Activated gamma-delta T cell treated with Interleukin-2 at 50 U/mL for 16 hours (primary cell): ENCODE results near the gene ZNF184.
"Not testable (repeated sequence)": the region's sequence is repeated elsewhere in the genome, so short reads cannot be mapped to it uniquely, and the experiment has no call there.

Source experiments
- DNase-seq: peaks from one replicate; pipeline ENCODE4 v3.0.0-alpha.2; 2020

ZNF184 gene

DNA sequence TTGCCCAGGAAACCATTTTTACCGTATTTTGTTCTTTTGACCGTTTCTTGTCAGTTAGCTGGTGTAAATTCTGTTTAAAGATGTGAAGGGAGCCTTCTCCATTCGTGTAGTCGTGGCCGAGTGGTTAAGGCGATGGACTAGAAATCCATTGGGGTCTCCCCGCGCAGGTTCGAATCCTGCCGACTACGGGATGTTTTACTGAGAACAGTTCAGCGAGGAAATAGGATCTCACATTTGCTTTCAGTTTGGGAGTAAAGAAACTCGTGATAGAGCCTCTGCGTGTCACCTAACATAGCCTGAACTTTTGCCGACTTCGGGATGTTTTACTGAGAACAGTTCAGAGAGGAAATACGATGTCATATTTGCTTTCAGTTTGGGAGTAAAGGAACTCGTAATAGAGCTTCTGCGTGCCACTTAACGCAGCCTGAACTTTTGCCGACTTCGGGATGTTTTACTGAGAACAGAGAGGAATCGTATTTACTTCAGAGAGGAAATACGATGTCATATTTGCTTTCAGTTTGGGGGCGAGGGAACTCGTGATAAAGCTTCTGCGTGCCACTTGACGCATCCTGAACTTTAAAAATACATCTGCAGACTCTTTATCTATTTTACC lies 5.9 kb upstream of the ZNF184 start:
- DNase-seq, result peak; percentile 84

DNA sequence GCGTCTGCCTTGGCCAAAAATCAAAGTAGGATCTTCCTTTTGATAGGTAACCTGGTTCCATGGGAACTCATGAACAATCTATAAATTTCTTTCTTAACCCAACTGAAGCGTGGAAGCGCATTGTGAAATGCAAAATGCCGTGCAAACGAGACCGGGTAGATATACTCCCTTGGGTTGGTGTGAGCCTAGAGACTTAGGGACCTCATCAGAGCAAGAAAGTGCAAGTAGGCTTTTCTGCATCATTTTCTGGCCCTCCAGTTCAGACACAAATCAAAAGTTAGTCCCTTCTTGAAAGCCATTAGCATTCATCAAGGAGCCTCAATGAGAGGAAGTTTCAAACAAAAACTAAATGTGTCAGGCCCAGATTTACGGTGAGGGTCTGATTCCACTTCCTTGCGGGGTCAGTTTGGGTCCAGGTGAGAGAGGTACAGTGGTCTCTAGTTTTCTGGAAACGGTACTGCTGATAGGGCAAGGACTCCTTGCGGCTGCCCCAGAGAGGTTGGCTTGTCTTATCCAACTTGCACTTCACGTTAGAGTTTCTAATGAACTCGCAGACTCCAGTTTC lies 5.3 kb upstream of the ZNF184 start:
- no peak for DNase-seq

DNA sequence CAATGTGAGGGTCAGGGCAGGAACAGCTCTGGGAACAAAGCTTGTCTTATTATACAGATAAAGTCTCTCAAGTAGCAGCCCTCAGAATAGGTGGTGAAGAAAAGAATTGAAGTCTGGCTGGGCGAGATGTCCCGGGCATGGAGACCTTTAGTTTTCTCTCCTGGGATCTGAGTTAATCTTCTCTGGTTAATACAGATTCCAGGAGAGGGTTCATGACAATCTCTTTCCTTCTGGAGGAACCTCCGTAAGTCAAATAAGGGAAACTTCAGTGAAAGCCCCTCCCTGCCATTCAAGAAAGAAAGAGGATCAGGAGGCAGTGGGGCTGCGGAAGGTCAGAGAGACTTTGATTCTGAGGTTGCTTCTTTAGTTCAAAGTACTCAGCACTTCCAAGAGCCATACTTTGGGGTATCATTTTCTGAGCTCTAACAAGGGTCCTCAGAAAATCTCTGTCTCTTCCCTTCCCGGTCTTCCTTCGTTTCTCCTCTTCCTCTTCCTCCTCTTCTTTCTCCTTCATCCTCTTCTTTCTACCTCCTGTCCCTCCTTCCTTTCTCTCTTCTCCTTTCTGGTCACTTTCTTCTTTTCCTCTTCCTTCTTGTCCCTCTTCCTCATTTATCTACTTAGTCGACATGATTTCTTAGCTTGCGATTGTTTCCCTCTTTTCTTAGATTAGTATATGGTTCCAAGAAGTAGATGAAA lies 4.6 kb upstream of the ZNF184 start:
- DNase-seq, result no peak

GRCh38 chr6:27476090-27476489 lies 3.2 kb upstream of the ZNF184 start:
- DNase-seq, result no peak

- DNase-seq, result no peak
These were observed 1.8 kb upstream of the ZNF184 start for GRCh38 chr6:27474672-27475071.

- no peak for DNase-seq
These were observed 1.2 kb upstream of the ZNF184 start for GRCh38 chr6:27474172-27474465.

DNA sequence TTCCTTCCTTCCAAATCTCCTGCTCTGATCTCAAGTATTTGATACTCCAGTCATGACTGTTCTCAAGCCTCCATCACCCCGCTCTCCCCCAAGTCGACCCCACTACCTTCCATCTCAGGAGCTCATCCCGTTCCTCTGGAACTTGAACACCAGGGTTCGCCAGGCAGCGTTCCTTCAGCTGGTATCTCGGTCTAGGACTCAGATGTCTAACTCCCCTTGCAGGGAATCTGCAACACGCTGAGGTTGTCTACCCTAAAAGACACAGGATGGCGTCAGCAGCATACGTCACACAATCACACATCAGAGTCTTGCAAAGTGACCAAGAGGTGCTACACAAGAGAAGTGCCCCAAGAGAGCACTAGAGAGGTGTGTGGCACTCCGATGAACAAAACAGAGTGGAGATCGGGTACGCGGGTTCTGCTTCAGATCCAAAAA lies 706 bp downstream of the ZNF184 start:
- DNase-seq, result peak; percentile 52

GRCh38 chr6:27471365-27472115 lies 1.4 kb downstream of the ZNF184 start:
- no peak for DNase-seq

- DNase-seq, result no peak
These were observed 2.9 kb downstream of the ZNF184 start for GRCh38 chr6:27470023-27470422.

DNA sequence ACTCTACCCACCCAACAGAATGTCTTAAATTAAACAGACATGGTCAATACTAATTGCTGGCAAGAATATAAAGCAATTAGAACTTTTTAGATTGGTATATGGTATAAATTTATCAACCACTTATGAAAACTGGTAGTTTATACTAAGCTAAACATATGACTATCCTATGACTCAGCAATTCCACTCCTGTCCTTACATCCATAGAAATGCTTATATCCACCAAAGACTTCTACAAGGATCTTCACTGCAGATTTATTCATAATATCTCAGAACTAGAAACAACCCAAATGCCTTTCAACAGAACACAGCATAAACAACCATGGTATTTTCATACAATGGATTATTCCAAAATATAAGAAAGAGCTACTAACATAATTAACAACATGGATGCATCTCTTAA lies 4.6 kb downstream of the ZNF184 start:
- no peak for DNase-seq

GRCh38 chr6:27452496-27452897 lies 20.4 kb downstream of the ZNF184 start:
- no peak for DNase-seq

DNA sequence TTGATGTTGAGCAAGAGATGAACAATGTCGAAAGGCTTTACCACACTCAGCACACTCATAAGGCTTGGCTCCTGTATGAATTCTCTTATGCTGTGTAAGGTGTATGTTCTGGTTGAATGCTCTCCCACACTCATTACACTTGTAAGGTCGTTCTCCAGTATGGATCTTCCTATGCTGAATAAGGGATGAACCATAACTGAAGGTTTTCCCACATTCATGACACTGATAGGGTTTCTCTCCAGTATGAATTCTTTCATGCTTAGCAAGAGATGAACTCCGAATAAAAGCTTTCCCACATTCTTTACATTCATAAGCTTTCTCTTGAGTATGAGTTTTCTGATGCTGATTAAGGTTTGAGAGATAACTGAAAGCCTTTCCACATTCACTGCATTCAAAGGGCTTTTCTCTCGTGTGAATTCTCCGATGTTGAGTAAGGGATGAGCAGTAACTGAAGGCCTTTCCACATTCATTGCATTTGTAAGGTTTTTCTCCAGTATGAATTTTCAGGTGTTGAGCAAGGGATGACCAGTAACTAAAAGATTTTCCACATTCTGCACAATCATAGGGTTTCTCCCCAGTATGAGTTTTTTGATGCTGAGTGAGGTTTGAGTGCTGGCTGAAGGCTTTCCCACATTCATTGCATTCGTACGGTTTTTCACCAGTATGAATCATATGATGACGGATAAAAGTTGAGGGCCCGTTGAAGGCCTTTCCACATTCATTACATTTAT lies 21.1 kb downstream of the ZNF184 start:
- no peak for DNase-seq

DNA sequence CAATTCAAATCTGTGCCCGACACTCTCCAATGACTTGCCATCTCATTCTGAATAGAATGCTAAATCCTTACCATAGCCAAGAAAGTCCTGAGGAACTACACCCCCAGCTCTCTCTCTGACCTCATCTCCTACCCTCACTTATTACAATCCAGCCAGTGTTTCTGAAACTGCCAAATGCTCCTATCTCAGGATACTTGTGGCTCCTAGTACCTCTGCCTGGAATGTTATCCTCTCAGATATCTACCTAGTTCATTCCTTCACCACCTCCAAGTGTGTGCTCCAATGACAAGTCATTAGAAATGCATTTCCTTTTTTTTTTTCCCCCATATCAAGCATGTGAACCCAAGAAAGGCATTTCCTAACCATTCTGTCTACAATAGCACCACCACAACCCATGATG lies 24.4 kb downstream of the ZNF184 start:
- no peak for DNase-seq

DNA sequence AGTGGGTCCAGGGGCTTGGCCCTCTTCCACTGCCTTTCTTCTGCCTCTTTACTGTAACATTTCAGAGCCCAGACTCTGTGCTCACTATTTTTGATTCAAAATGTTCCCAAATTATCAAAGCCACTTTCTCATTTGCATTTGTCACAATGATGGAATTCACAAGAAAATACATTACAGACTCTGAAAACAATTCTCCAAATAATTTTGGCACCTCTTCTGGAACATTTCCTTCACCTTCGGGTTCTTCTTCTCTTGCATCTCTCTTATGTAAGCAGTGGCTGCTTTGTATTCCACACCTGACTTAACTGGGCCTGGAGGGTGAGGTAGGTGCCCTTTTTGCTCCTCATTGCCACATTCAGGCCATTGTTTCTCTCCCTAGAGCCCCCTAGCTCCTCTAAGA lies 30.0 kb downstream of the ZNF184 start:
- no peak for DNase-seq

DNA sequence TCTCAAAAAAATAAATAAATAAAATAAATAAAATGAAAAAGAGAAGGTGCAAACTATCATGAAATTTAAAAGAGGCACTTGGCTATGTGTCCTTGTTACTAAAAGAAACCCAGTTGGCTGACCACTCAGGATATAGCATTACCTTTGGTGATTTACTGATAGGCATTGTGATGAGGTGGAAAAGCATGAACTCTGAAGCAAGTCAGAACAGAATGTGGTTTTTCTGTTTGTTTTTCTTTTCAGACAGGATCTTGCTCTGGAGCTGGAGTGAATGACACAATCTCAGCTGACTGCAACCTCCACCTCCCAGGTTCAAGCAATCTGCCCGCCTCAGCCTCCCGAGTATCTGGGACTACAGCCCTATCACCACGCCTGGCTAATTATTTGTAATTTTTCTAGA lies 31.9 kb downstream of the ZNF184 start:
- DNase-seq, result no peak

GRCh38 chr6:27439371-27439770 lies 33.5 kb downstream of the ZNF184 start:
- no peak for DNase-seq

DNA sequence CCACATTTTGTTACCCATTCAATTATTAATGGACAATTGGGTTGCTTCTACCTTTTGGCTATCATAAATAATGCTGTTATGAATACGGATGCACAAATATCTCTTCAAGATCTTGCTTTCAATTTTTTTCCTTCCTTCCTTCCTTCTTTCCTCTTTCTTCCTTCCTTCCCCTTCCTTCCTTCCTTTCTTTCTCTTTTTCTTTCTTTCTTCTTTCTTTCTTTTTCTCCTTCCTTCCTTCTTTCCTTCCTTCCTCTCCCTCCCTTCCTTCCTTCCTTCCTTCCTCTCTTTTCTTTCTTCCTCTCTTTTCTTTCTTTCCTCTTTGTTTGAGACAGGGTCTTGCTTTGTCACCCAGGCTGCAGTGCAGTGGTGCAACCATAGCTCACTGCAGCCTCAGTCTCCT lies 39.2 kb downstream of the ZNF184 start:
- DNase-seq, result no peak

DNA sequence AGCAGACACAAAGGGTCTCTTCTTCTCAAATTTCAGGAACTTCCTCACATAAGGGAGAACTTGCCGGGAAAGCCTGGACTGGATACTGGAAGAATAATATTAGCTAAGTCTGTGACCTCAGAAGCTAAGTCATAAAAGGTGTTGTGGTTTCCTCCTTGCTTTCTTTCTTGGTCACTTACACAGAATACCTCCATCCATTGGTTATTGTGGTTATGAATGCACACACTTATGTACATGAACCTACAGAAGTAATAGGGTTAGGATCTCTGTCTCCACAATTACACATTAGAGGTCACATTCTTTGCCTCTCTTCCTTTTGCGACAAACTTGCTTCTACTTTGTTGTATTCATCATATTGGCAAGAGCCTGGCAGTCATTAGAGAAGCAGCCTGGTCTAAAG lies 43.9 kb downstream of the ZNF184 start:
- no peak for DNase-seq

GRCh38 chr6:27428502-27428901 lies 44.4 kb downstream of the ZNF184 start:
- no peak for DNase-seq

GRCh38 chr6:27426045-27426620 lies 46.8 kb downstream of the ZNF184 start:
- no peak for DNase-seq

DNA sequence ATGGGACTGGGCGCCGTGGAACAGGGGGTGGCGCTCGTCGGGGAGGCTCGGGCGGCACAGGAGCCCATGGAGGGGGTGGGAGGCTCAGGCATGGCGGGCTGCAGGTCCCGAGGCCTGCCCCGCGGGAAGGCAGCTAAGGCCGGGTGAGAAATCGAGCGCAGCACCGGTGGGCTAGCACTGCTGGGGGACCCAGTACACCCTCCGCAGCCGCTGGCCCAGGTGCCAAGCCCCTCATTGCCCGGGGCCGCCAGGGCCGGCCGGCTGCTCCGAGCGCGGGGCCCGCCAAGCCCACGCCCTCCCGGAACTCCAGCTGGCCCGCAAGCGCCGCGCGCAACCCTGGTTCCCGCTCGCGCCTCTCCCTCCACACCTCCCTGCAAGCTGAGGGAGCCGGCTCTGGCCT lies 48.1 kb downstream of the ZNF184 start:
- DNase-seq, result not testable (repeated sequence)

GRCh38 chr6:27422651-27423332 lies 50.1 kb downstream of the ZNF184 start:
- no peak for DNase-seq
